A673 (cell line): Measurements from ENCODE around the gene TNP2. TPM values are rescaled to one million over a fixed set of nuclear protein-coding genes. Genes with fewer than 3 reads are reported as not detected.

Experiments
- BruUV-seq: library from RNA; stranded (reverse); fragments of 400-500 nt; replicated peaks from 2 replicates; lab custom pipeline; 2021; lab: Mats Ljungman, UMichigan
- CTCF ChIA-PET: fragments of 300-600 bp; sonication (Branson Sonifier 250); formaldehyde crosslinking; loops from one replicate; lab custom pipeline; 2022; ENCODE audit warnings: antibody characterized with exemption; lab: Charles Lee
- POLR2A ChIA-PET: fragments of 300-600 bp; sonication (Branson Sonifier 250); formaldehyde crosslinking; loops from one replicate; lab custom pipeline; 2022; ENCODE audit warnings: antibody characterized with exemption; ENCODE audit not compliant: low non-redundant PET; lab: Charles Lee
- DNase-seq: peaks from one replicate; pipeline ENCODE4 v3.0.0-alpha.2; 2015; ENCODE audit warnings: low spot score
- H3K27ac ChIP-seq: fragments of 200-600 bp; sonication (generic); 2 replicates; pipeline ENCODE4 v1.5.1; 2016; ENCODE audit warnings: mixed run types, low read depth, mild to moderate bottlenecking, mixed read lengths, antibody characterized with exemption, low read length; ENCODE audit not compliant: poor library complexity, severe bottlenecking
- H3K27me3 ChIP-seq: fragments of 200-600 bp; sonication (generic); replicated peaks from 2 replicates; pipeline ENCODE4 v1.6.1; 2017; ENCODE audit warnings: mixed run types, low read depth, mild to moderate bottlenecking, mixed read lengths, antibody characterized with exemption, low read length; ENCODE audit not compliant: insufficient read depth, poor library complexity
- H3K36me3 ChIP-seq: fragments of 200-600 bp; sonication (generic); 2 replicates; pipeline ENCODE4 v1.6.1; 2016; ENCODE audit warnings: mixed run types, mild to moderate bottlenecking, mixed read lengths, antibody characterized with exemption, low read length; ENCODE audit not compliant: insufficient read depth, poor library complexity, severe bottlenecking
- H3K4me1 ChIP-seq: fragments of 200-600 bp; sonication (generic); 2 replicates; pipeline ENCODE4 v1.6.1; 2017; ENCODE audit warnings: mixed run types, mild to moderate bottlenecking, mixed read lengths, antibody characterized with exemption, low read length; ENCODE audit not compliant: insufficient read depth, poor library complexity, severe bottlenecking
- H3K4me3 ChIP-seq: fragments of 200-600 bp; sonication (generic); 2 replicates; pipeline ENCODE4 v1.5.1; 2016; ENCODE audit warnings: low read depth, mixed run types, mild to moderate bottlenecking, mixed read lengths, low read length; ENCODE audit not compliant: poor library complexity, severe bottlenecking
- H3K9me3 ChIP-seq: fragments of 200-600 bp; sonication (generic); 2 replicates; pipeline ENCODE4 v1.6.1; 2016; ENCODE audit warnings: mixed run types, low read depth, mild to moderate bottlenecking, mixed read lengths, antibody characterized with exemption, low read length; ENCODE audit not compliant: poor library complexity, severe bottlenecking
- CTCF ChIP-seq: fragments of 300-800, 200-600 bp; sonication (generic); conservative IDR thresholded peaks from 2 replicates; pipeline ENCODE4 v1.5.1; 2017; ENCODE audit warnings: low read depth, mild to moderate bottlenecking, antibody characterized with exemption, low read length, moderate library complexity, mixed read lengths
- EZH2 ChIP-seq: fragments of 200-600 bp; sonication (generic); IDR thresholded peaks from 2 replicates; pipeline ENCODE4 v1.6.1; 2017; ENCODE audit warnings: borderline replicate concordance, low read depth, mild to moderate bottlenecking, mixed read lengths, antibody characterized with exemption, low read length; ENCODE audit not compliant: poor library complexity, severe bottlenecking
- intact Hi-C: fragments of 100-400 bp; cut with micrococcal nuclease; formaldehyde crosslinking; loops from one replicate; pipeline ENCODE4 v1.10.0; 2022; ENCODE audit not compliant: unreplicated experiment
- total RNA-seq: library from RNA; stranded (reverse); gene quantifications from 2 replicates; pipeline ENCODE4 v1.2.3, GENCODE V29; 2021

TNP2 gene
- total RNA-seq, 1 experiment from 2014 or later, result not detected

DNA sequence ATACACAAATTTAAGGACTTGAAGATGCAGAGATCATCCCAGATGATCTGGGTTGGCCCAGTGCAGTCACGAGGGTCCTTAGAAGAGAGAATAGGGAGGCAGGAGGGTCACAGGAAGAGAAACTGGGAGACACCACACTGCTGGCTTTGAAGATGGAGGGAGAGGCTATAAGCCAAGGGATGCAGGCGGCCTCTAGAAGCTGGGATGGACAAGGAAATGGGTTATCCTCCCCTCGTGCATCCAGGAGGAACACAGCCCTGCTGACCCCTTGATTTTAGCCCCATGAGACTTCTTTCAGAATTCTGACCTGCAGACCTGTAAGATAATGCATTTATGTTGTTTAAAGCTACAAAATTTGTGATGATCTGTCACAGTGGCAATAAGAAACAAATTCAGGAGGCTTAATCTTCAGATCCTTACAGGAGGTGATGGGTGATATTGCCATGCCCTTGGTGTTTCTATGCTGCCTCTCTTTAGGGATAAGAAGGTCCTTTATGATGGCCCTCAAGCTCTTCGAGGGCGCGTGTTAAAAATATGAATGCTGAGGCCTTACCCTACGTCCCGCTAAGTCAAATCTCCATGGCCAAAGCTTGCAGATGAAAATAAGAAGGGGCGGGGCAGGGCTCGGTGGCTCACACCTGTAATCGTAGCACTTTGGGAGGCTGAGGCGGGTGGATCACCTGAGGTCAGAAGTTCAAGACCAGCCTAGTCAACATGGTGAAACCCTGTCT lies 8.6 kb upstream of the TNP2 start:
- no peaks in the 10 kb centered on the region for H3K4me1 ChIP-seq
- H3K27ac ChIP-seq, result no peak overlapping the region
- no peak for TF ChIP-seq CTCF
- no peak for TF ChIP-seq EZH2
- no TSS peak for BruUV-seq
- no peaks in the 10 kb centered on the region for H3K36me3 ChIP-seq
- ChIA-PET CTCF (no interaction called here), POLR2A (no interaction called here)
- intact Hi-C loops, result no loop called here
- H3K4me3 ChIP-seq, result no peak overlapping the region
- no peaks in the 10 kb centered on the region for H3K27me3 ChIP-seq
- DNase-seq, result no peak
- H3K9me3 ChIP-seq, result no peaks in the 10 kb centered on the region

- no peaks in the 10 kb centered on the region for H3K9me3 ChIP-seq
- ChIA-PET POLR2A (no interaction called here), CTCF (no interaction called here)
- no peak for DNase-seq
- H3K4me3 ChIP-seq, result no peak overlapping the region
- no peaks in the 10 kb centered on the region for H3K36me3 ChIP-seq
- BruUV-seq, result no TSS peak
- no peaks in the 10 kb centered on the region for H3K4me1 ChIP-seq
- no peak overlapping the region for H3K27ac ChIP-seq
- no peak for TF ChIP-seq CTCF
- no peak for TF ChIP-seq EZH2
- intact Hi-C loops, result no loop called here
- no peaks in the 10 kb centered on the region for H3K27me3 ChIP-seq
Measured at GRCh38 chr16:11276896-11277593, 7.9 kb upstream of the TNP2 start.

DNA sequence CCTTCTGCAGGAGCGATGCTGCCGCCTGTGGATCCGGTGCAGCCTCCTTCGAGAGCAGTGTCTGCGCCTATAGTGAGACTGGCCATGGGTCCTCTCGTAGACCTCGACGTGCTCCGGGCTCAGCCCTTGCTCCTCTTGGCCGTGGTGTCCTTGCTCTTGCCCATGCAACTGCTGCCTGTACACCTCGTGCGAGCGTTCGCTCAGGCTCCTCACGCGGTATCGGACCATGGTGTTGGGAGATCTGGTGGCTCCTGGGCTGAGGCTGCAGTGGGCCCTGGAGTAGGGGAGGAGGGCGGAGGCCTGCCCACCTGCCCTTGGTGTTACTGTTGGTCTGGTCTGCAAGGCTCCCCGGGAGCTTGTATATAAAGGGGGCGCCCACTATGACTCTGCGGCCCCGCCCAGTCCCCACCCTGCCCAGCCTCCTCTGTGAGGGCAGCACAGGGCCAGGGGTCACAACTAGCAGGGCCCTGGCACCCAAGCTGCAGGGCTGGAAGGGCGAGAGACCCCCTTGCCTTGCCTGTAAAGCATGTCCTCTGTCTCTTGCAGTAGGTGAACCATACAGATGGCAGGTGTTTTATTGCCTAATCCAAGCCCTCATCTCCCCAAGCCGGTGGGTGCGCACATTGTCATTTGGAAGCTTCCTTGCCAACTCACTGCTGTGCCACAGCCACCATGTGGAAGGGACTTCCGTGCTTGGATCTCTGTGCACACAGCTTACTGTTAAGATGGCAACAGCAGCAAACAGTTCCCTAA lies 7.2 kb upstream of the TNP2 start, which contains the start of gene PRM2:
Gene PRM2, minus strand, starts transcription at position 338 of the 753 bp plus-strand sequence. Its CDS starts 110 bp downstream, at position 228.
- no peaks in the 10 kb centered on the region for H3K36me3 ChIP-seq
- ChIA-PET CTCF (no interaction called here), POLR2A (no interaction called here)
- BruUV-seq, result no TSS peak
- no peak within 1 kb of the TSS for H3K4me3 ChIP-seq
- no peaks in the 10 kb centered on the region for H3K4me1 ChIP-seq
- TF ChIP-seq EZH2, result no peak
- TF ChIP-seq CTCF, result no peak
- no peak for DNase-seq
- no peaks in the 10 kb centered on the region for H3K9me3 ChIP-seq
- H3K27me3 ChIP-seq, result no peaks in the 10 kb centered on the region
- no peak within 1 kb of the TSS for H3K27ac ChIP-seq
- intact Hi-C loops, result no loop called here
